GM21737 (cell line): ENCODE measurements around the gene SNRK.
A peak's percentile ranks its signal among the peaks of the same experiment; 100 is the strongest.

Source experiments
- ATAC-seq: cut with Tn5 transposase; IDR thresholded peaks from one replicate; pipeline ENCODE4 v1.9.1; 2021; ENCODE audit warnings: mild to moderate bottlenecking, moderate library complexity; ENCODE audit not compliant: unreplicated experiment

SNRK gene, protein sequence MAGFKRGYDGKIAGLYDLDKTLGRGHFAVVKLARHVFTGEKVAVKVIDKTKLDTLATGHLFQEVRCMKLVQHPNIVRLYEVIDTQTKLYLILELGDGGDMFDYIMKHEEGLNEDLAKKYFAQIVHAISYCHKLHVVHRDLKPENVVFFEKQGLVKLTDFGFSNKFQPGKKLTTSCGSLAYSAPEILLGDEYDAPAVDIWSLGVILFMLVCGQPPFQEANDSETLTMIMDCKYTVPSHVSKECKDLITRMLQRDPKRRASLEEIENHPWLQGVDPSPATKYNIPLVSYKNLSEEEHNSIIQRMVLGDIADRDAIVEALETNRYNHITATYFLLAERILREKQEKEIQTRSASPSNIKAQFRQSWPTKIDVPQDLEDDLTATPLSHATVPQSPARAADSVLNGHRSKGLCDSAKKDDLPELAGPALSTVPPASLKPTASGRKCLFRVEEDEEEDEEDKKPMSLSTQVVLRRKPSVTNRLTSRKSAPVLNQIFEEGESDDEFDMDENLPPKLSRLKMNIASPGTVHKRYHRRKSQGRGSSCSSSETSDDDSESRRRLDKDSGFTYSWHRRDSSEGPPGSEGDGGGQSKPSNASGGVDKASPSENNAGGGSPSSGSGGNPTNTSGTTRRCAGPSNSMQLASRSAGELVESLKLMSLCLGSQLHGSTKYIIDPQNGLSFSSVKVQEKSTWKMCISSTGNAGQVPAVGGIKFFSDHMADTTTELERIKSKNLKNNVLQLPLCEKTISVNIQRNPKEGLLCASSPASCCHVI

DNA sequence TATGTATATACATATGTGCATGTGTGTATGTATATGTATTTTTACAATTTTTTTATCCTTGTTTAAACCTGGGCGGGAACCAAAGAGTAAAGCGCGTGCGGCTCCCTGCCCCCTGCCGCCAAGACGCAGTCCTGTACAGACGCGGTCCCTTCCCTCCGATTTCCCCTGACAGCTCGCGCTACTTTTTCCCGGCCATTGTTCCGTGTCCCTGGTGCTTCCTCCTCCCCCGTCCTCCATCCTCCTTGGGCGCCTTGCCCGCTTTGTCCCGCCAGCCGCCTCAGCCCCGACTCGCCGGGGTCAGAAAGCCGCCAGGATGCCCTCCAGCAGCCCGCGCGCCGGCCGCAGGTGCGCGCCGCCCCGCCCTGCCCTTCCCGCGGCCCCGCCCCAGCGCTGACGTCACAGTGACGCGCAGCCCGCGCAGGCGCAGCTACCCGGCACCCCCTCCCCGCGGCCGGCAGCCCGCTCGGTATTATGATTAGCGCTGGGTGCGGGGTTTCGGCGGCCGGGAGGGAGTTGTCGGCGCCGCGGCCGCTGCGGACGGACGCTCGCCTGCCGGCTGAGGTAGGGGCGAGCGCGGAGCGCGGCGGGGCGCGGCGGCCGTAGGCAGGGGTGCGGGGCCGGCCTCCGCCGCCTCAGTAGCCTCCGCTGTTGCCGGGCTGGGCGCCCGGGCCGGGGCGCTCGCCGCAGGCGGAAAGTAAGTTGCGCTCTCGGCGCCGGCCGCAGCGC, at the start of gene SNRK:
Gene SNRK, plus strand, starts transcription at position 426 of the 726 bp plus-strand sequence. CDS start 16,664 bp downstream, outside the sequence.
- peak; percentile 87 for ATAC-seq

DNA sequence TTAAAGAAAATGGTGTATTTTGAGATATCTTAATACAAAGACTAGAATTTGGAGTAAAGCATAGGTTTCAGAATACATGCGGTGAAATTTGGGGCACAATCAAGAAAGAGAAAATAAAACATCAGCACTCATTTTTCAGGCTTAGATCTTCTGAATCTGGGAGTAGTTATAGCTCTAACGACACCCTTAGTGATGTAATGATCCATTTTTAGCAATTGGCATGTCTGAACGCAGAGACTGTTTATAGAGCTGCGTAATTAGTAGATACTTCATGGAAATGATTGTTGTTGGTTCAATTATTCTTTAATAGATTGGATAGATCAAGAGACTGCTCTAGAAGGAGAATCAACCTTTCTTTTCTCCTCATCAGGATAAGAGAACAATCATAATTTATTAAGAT, 47.5 kb upstream of the SNRK start:
- no peak for ATAC-seq

DNA sequence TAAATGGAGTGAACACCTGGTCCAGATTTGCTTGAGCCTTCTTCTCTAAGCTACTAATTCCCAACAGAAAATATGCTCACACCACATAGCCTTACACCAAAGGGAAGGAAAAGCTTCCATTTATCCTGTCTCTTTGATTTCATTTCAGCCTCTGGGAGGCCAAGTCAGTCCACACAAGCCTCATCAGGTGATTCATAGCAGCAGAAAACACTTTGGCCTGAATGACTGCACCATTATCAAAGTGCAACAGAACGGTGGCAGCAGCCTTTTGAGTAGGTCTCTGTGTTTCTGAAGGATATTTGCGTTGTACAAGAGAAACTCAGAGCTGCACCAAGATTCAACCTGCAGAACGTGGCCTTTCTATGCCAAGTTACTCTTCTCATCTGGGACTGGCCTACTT, 46.6 kb upstream of the SNRK start:
- ATAC-seq, result no peak

DNA sequence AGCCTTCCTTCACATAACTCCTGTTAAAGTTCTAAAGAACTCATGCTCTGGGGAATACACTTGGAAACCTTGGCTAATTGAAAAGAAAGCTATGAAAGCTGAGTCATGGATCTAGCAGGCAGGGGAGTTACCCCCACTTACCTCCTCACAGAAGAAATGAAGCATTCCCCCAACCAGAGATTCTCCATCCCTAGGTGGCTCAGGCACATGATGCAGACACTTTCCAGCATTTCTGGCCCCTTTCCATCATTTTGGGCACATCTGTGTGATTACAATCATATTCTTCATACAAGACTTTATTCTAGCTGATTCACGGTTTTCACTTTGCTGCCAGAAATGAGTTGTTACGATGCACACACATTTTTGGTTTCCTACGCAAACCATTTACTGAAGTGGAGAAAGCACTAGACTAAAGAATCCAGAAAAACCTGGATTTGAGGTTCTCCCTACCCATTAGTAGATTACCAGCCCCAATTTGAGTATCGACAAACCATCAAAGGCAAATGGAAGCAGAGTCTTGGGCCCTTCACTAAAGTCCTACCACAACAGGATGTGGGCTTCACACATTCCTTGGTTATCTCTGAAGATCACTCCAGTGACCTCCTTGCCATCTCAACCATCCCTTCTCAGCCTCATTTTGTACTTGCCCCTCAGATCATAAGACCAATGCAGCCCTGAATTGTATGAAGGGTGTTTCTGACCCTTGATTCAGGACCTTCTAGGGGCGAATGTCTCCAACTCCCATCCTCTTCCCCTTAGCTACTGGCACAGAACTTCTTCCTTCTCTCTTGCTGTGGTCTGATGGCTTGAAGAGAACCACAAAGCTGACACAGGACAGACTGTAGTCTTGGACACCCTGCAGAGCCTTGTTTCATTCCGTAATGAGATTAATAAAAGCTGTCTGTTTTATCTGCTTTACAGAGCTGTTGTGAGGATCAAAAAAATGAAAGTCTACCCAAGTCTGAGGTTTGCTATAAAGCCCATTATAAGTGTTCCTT, 42.5 kb upstream of the SNRK start:
- ATAC-seq, result no peak

DNA sequence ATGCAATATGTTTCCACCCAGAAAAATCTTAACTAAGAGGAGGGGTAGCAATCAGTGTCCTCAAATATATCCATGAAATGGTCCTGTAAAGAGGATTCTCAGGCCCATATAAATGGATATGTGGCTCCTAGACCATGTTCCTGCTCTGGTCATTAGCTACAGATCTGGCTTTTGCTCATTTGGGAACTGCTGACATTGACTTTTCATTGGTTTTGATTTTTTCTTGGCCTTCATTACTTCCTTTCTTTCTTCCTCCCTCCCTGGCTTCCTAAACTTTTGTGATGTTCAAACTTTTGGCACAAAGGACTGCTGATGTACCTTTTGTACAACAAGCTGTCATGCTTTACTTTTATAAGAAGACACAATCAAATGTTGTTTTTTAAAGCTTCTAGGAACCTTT, 41.6 kb upstream of the SNRK start:
- ATAC-seq, result no peak

DNA sequence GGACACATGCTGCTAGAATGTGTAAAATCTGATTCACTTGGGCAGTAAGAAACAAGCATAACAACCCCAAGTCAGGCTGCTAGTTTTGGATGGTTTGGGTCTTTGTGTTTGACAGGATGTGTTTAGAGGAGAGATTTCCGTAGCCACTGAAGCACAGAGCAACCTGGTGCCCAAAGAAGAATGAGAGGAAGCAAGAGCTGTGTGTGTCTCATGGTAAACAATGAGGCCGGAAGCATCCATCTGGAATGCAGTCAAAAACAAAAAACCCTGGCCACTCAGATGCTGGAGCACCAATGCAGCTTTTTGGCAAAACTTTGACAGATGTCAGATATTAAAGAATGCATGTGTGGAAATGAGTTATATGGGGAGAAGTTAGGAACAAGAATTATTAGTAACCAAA, 39.4 kb upstream of the SNRK start:
- ATAC-seq, result no peak

DNA sequence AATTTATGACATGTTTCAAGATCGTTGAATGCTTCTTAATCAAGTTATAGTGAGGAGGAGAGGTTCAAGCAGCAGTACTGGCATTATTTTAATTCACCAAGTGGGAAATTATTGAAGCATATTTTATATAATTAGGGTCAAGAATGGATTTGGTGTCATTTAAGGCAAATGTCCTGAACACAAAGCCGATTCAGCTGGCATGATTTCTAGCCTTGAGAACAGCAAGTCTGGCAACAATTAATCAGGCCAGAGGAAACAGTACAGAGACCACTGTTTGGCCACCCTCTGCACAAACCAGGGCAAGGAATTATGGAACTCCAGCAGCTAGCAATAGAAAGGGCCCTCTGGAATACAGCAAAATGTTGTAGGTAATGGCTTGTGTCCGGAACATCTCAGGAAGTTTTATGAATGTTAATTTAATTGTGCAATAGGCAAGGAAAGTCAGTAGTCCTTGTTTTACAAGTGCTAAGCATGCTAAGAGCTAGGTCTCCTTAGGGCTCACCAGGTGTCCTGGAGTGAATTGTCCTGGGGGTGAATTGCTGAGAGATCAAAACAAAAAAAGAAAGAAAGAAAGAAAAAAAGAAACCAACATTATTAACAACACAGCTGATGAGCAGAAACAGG, 38.7 kb upstream of the SNRK start:
- no peak for ATAC-seq

DNA sequence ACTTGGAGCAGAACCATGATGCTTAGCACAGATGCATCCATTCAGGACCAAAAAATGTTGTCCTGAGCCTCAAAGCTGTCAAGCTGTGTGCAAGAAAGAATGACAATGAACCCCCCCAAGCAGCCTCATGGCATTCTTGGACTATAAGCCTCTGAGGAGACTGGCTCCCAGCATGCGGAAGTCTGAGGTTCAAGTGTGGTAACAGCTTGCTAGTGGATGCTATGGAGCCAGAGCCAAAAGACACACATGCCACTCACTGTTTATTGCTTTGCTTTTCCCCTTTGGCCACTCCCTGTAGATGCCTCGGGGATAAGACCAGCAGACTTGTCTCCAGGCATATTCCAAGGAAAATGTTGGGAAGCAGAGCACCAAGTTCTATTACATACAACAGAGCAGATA, 38.2 kb upstream of the SNRK start:
- no peak for ATAC-seq

DNA sequence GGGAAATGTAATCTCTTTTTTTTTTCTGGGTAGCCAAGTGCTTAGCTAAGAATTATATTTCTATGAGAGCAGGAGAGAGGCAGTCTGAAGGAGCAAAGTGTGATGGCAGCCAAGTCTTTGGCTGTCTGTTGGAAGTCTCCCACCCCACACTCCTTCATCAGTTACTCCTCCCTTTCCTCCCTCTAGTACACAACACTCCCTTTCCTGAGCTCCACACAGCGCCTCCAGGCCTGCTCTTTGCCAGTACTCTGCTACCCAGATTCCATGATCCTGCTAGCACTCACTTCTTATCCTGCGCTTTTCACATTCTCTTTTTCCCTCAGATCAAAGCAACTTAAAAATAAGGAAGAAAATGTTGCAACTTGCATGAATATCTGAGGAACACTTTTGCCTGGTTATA, 37.4 kb upstream of the SNRK start:
- ATAC-seq, result no peak

DNA sequence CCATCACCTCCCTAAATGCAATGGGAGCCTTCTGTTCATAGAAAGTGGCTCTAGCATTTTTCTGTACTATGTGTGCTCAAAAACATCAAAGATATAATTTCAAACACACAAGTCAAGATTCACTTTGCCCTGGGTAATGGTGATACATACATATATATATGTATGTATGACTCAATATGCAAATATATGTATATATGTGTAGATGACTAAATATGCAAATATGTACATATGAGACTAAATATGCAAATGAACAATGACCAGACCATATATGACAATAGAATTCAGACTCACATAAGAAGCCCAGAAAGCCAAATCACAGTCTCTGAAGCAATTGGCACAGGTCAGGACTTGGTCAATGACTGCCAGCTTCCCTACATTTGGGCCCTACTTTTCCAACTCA, 36.9 kb upstream of the SNRK start:
- no peak for ATAC-seq

DNA sequence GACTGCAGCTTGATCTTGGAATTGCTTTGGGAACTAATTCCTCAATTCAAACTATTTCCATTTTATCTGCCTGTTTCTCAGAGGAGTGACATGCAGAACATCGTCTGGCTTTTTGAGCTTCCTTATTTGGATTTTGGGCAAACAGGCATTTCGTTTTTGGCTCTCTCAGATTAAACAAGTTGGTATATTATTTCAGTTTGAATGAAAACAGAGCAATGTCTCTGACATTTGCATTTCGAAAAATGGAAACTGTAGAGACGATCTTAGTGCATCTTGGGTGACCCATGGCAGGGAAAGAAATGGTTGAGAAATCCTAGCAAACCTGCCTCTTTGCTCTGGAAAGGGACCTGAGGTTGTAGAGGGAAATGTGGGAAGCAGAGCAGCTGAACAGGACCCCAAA, 33.0 kb upstream of the SNRK start:
- ATAC-seq, result no peak

DNA sequence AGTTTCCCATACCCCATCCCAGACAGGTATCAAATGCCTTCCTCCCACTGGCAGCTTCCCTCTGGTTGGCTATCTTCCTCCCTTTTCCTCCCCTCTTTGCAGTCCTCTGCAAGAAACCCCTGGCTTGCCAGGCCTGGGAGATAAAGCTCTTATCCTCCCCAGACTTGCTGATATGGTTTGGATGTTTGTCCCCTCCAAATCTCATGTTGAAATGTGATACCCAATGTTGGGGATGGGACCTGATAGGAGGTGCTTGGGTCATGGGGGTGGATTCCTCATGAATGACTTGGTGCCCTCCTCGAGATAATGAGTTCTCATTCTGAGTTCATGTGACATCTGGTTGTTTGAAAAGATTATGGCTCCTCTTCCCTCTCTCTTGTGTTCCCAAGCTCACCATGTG, 32.2 kb upstream of the SNRK start:
- ATAC-seq, result no peak

DNA sequence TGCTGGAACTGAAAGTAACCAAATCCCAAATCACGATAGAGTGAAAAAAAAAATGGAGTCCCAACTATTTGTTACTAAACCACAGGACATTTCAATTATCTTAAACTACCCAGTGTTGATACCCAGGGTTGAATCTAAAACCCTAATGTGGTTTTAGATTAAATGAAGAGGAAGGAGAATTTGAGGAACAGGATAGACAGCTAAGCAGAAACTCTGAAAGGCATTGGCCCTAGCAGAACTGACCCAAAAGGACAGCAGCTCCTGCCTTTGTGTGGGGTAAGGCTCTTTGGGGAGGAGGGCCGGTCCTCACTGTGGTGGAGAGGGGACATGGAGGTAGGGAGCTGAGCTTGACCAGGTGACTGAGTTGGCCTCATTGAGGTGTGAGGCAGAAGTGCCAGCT, 30.7 kb upstream of the SNRK start:
- no peak for ATAC-seq

DNA sequence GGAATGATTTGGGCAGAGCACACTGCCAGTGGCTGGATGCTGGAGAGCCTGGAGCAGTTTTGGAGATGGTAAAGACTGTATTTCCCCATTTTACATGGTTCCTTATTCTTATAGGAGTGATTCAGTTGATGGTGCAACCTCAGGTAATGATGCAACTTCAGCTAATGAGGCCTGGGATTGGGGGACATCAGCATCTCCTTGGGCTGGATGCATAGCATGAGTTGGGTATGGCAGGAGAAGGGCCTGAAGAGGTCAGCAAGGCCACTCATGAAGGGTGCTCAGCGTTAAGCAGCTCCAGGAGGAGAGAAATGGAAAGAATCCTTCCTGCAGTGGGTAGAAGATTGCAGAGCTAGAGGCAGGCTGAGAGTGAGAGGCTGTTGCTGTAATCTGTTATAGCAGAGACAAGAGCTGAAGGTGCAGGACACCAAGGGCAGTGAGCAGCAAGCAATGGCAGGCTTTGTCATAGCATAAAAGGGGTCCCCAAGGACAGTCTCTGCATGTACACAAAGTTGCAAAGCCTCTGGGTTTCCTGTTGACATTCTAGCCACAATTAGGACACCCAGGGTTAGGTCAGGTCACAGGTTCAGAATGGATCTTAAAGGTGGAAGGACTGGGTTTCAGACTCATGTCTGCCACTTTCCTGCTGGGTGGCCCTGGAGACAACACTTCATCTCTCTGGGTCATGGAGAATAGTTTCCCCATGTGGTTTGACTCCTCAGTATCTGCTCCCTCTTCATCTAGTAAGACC, 29.5 kb upstream of the SNRK start:
- no peak for ATAC-seq

DNA sequence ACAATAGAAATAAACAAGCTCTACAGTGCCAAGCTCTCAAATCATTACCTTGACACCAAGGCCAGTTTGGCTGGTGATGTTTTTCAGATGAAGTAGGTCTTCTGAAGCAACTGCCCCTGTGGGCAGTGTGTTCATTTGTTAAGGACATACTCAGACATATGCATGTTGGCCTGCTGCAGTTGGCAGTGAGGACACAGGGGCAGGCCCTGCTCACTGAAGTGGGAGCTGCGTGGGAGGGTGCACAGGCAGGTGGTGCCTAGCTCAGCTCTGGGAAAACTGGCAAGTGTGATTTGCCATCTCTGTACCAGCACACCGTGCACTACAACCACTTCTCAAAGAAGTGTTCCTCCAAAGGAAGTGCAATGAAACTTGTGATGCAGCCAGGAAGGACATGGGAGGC, 28.5 kb upstream of the SNRK start:
- no peak for ATAC-seq

DNA sequence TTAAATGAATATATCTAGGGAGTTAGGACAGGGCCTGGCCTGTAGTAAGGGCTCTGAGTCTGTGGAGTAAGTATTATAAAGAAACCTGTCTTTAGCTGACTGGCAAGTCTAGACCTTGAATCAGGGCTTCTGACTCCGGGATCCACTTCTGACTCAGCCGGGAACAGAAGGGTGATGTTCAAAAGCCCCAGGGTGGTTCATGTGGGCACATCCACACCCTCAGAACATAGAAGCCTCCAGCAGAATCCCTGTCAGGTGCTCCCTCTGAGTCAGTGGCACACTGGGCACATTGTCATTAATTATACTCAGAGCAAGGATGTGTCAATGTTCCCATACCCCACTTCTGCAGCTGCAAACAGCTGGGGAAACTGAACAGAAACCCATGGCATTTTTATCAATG, 26.7 kb upstream of the SNRK start:
- ATAC-seq, result no peak

DNA sequence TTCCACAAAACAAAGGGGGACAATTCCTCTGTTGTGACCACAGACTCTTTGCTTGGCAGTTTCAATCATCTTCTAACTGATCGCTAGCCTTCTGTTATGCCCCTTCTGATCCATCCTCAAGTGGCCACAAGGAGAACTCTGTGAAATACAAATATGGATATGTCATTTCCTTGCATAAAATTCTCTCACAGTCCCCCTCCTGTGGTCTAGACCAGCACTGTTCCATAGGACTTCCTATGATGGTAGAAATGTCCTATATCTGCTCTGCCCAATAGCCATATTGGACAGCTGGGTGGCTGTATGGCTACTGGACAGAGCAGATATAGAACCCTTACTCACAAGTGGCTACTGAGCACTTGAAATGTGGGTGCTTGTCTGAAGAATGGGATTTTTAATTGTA, 25.9 kb upstream of the SNRK start:
- no peak for ATAC-seq

DNA sequence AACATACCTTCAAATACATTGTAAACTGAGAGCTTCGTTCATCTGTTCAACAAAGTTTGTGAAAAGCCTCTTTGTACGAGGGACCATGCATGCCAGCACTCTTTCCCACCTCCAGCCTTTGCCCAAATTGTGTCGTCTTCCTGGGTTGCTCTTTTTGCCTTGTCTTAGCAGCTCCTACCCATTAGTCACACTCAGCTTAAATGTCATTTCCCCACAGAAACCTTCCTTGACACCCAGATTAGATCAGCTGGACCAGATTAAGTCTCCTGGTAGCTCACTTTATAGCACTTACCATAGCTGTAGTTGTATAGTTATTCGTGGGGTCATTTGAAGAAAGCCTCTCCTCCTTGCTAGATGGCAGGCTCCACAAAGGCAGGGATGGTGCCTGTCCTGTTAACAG, 24.1 kb upstream of the SNRK start:
- no peak for ATAC-seq

DNA sequence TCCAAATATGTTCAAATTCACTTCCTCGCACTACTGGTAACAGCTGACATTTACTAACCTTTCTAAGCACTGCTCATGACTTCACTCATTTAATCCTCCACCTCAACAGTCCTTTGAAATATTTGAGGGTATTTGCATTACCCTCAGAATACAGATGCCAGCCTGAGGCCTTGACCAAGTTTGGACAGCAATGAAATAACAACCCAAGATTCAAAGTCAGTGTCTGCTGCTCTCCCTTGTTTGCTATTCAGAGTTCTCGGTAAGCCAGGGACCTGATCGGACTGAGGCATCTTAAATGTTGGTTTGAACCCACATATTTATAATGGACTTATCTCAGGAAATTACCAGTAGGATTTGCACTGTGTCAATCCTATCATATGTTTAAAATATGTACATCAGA, 19.9 kb upstream of the SNRK start:
- ATAC-seq, result no peak
